T47D (cell line): ENCODE measurements around the gene CD300C.
"Not testable (repeated sequence)": the region's sequence is repeated elsewhere in the genome, so short reads cannot be mapped to it uniquely, and the experiment has no call there.

ENCODE experiments used
- DNase-seq, 2 experiments: peaks; one replicate each; pipeline versions ENCODE4 v3.0.0 to v3.0.0-alpha.2; 2011 to 2012; ENCODE audit warnings: low read depth in 1 of 2, low spot score in 1 of 2
- JUND ChIP-seq: IDR thresholded peaks from 2 replicates; pipeline ENCODE4 v1.6.1; 2012; ENCODE audit warnings: low read depth
- in situ Hi-C: cut with HindIII; loops from 2 replicates; pipeline ENCODE4 v1.10.0; 2016; ENCODE audit warnings: low sequenced_read_pairs, low pct_unique_long_range_greater_than_20kb

Gene CD300C

DNA sequence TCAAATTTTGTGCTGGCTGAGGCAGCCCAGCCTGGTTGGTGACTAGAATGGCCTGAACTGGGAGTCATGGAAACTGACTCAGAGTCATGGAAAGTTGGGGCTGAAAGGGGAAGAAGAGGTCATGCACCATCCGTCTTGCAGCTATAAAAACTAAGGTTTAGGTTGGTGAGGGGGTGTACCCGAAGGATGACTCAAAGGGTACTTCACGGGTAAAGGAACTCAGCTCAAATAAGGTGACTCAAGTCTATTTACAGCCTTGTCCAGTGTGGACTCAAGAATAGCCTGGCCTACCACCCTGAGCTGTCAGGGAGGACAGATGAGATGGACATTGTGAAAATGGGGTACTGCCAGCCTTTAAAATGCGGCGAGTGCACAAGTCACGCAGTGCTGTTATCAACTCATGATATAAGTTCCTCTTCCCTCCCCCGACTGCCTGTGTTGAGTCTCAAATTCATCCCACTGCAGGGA is 33.3 kb downstream of the CD300C start:
- TF ChIP-seq JUND, result no peak
- in situ Hi-C loops, result no loop called here
- no peak for DNase-seq

DNA sequence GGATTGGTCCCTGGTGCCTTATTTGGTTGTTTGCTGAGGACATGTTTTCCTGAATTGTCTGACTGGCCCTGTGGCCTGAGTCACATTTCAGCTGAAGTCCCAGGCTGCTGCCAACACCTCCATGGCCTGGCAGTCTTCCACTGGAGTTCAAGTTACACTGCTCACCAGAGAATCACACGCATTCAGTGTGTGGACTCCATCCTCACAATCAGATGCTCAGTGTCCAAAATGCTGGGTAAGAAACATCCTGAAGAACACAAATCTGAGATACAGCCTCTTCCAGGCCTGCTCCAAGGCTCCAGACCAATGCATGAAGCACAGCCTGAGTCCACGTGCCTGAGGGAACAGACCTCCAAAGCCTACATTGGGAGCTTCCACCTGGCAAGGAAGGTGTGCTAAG is 33.9 kb downstream of the CD300C start:
- in situ Hi-C loops, result no loop called here
- no peak for DNase-seq
- TF ChIP-seq JUND, result no peak

- in situ Hi-C loops, result no loop called here
- TF ChIP-seq JUND, result no peak
- no peak for DNase-seq
Measured at GRCh38 chr17:74508156-74508555, 37.8 kb downstream of the CD300C start.

DNA sequence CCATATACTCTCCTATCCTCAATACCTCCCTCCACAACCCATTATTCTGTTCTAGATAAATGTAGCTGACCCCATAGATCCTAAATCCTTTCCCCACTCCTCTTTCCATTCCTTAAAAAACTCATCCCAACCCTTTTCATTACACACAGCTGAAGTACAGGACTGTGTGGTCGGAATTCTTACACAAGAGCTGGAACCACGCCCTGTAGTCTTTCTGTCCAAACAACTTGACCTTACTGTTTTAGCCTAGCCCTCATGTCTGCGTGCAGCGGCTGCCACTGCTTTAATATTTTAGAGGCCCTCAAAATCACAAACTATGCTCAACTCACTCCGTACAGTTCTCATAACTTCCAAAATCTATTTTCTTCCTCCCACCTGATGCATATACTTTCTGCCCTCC is 42.0 kb downstream of the CD300C start:
- in situ Hi-C loops, DNase-seq: not testable (repeated sequence)

- in situ Hi-C loops, result no loop called here
- no peak for DNase-seq
- TF ChIP-seq JUND, result no peak
Measured at GRCh38 chr17:74502861-74503260, 43.1 kb downstream of the CD300C start.

GRCh38 chr17:74499992-74500391 is 45.9 kb downstream of the CD300C start:
- in situ Hi-C loops, result no loop called here
- no peak for TF ChIP-seq JUND
- no peak for DNase-seq

GRCh38 chr17:74497471-74497870 is 48.4 kb downstream of the CD300C start:
- no peak for DNase-seq
- TF ChIP-seq JUND, result no peak
- in situ Hi-C loops, result no loop called here

DNA sequence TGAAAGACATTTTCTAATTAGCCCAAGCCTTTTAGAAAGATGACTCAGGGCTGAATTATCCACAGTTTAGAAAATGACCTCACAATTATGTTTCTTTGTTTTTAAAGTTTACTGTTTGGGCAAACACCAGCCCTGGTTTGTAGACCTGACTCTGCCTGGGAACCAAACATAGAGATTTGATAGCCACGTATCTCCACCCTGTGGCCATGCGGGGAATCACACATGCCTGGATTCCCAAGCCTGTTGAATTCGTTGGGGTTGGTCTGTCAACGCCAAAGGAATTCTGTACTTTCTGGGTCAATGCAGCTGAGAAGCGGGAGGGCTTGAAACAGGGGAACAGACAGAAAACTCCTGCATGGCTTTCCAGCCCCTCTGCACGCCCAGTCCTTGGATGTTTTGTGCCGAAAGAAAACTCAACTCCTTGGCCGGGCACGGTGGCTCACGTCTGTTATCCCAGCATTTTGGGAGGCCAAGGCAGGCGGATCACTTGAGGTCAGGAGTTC is 52.5 kb downstream of the CD300C start:
- in situ Hi-C loops, result no loop called here
- peak; percentile 82 to 84 for DNase-seq

DNA sequence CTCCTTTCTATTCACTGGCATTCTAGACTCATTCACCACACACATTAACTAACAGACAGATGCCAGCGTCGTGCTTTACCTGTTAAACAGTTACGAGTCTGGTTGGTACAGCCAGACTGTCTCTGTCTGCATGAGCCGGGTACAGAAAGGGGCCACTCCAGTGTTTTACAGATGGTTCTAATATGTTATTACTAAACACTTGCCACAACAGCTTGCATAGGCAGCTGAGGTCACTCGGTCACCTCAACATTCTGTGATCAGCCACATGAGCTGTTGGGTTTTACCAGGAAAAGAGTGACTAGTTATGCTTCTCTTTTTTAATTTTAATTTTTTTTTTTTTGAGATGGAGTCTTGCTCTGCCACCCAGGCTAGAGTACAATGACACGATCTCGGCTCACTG is 54.3 kb downstream of the CD300C start:
- no peak for TF ChIP-seq JUND
- in situ Hi-C loops, result no loop called here
- DNase-seq, result no peak

More for the DNA sequence above, 52.5 kb downstream of the CD300C start:
- no peak for TF ChIP-seq JUND
